HG03432 (cell line): Measurements from ENCODE around the gene CDV3.
"Not testable (repeated sequence)": the region's sequence is repeated elsewhere in the genome, so short reads cannot be mapped to it uniquely, and the experiment has no call there.

ENCODE experiments used
- ATAC-seq: cut with Tn5 transposase; IDR thresholded peaks from one replicate; pipeline ENCODE4 v1.9.1; 2021; ENCODE audit warnings: mild to moderate bottlenecking, moderate library complexity; ENCODE audit not compliant: unreplicated experiment

CDV3 gene

GRCh38 chr3:133573629-133574194, at the start of gene CDV3:
CDV3 (plus strand) TSS chr3:133573686; CDS start chr3:133574045, 359 bp downstream.
- peak; percentile 31 for ATAC-seq

- not testable (repeated sequence) for ATAC-seq
Measured at GRCh38 chr3:133523758-133524157, 49.7 kb upstream of the CDV3 start.

- ATAC-seq, result no peak
Measured at GRCh38 chr3:133525435-133525834, 48.1 kb upstream of the CDV3 start.

- no peak for ATAC-seq
Measured at GRCh38 chr3:133527081-133527715, 46.3 kb upstream of the CDV3 start.

GRCh38 chr3:133529809-133530208, 43.7 kb upstream of the CDV3 start:
- no peak for ATAC-seq

- no peak for ATAC-seq
Measured at GRCh38 chr3:133531981-133532380, 41.5 kb upstream of the CDV3 start.

- no peak for ATAC-seq
Measured at GRCh38 chr3:133532951-133533350, 40.5 kb upstream of the CDV3 start.

GRCh38 chr3:133535971-133536881, 37.3 kb upstream of the CDV3 start:
- ATAC-seq, result no peak

- ATAC-seq, result not testable (repeated sequence)
Measured at GRCh38 chr3:133537131-133537530, 36.4 kb upstream of the CDV3 start.

- ATAC-seq, result no peak
Measured at GRCh38 chr3:133538154-133538553, 35.3 kb upstream of the CDV3 start.

- ATAC-seq, result peak; percentile 82
Measured at GRCh38 chr3:133540896-133541674, 32.4 kb upstream of the CDV3 start.

- no peak for ATAC-seq
Measured at GRCh38 chr3:133542871-133543270, 30.6 kb upstream of the CDV3 start.

GRCh38 chr3:133544983-133545382, 28.5 kb upstream of the CDV3 start:
- ATAC-seq, result not testable (repeated sequence)

GRCh38 chr3:133547432-133548041, 25.9 kb upstream of the CDV3 start:
- no peak for ATAC-seq

- no peak for ATAC-seq
Measured at GRCh38 chr3:133548090-133548489, 25.4 kb upstream of the CDV3 start.

- no peak for ATAC-seq
Measured at GRCh38 chr3:133549565-133549964, 23.9 kb upstream of the CDV3 start.

- ATAC-seq, result not testable (repeated sequence)
Measured at GRCh38 chr3:133551589-133551988, 21.9 kb upstream of the CDV3 start.

- ATAC-seq, result no peak
Measured at GRCh38 chr3:133561679-133562078, 11.8 kb upstream of the CDV3 start.

- ATAC-seq, result no peak
Measured at GRCh38 chr3:133562376-133562775, 11.1 kb upstream of the CDV3 start.

GRCh38 chr3:133563186-133563591, 10.3 kb upstream of the CDV3 start:
- ATAC-seq, result no peak

- no peak for ATAC-seq
Measured at GRCh38 chr3:133563816-133564215, 9.7 kb upstream of the CDV3 start.
